ENCODE results near the gene BRF1.
"Not testable (repeated sequence)": the region's sequence is repeated elsewhere in the genome, so short reads cannot be mapped to it uniquely, and the experiment has no call there.

Gene BRF1

GRCh38 chr14:105300542-105301102 lies at the start of gene BRF1:
TSS of gene BRF1 (minus strand) at chr14:105301001. CDS start at chr14:105300629, 372 bp downstream.
- DNase-seq, result peak; percentile 99

DNA sequence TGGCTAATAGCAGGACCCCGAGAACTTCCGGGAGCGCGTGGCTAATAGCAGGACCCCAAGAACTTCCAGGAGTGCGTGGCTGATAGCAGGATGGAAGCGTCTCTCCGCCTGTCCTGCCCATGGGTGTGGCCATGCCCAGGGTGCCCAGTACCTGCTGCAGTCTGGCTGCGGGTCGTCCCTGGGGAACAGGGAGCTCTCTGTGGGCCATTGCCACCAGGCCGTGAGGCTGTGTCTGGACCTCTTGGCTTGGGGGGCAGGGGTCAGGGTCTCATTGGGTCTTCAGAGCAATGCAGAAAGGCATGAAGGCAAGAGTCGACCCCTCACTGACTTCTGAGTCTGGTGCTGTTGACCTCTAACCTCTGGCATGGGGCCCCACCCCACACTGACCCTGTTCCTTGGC lies 49.2 kb upstream of the BRF1 start:
- DNase-seq, result no peak

DNA sequence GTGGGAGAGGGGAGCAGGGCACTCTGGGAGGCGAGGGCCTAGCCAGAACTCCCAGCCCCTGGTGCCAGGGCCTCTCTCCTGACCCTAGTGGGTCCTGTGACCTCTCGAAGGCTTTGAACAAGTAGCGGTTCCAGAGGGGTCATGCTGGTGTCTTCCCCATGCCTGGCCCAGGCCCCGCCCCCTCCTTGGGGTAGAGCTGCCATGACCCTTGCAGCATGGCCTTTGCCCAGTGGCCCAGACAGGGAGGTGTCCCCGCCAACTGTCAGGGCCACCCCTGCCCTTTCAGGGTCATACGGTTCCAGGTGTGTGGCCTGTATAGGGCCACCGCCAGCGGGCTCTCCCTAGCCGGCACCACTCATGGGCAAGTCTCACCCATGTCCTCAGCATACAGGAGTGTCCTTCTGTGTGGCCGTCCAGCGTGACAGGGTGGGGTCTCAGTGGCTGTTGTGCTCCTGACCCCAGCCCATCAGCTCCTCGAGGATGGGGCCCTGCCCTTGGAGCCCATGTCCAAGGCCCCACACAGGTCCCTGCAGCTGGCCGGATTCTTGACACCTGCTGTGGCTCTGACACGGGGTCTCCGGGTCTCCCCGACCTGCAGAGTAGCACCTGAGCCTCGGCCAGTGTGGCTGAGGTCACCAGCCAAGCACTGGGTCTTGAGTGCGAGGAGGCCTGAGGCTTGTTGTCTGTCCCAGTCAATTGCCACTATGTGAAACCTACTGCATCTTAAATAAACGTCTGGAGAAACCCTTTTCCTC lies 48.3 kb upstream of the BRF1 start:
- DNase-seq, result no peak

GRCh38 chr14:105348169-105348944 lies 47.6 kb upstream of the BRF1 start:
- DNase-seq, result no peak

GRCh38 chr14:105347587-105347968 lies 46.8 kb upstream of the BRF1 start:
- no peak for DNase-seq

GRCh38 chr14:105346876-105347586 lies 46.2 kb upstream of the BRF1 start:
- no peak for DNase-seq

- DNase-seq, result no peak
Measured at GRCh38 chr14:105346200-105346533, 45.4 kb upstream of the BRF1 start.

- no peak for DNase-seq
Measured at GRCh38 chr14:105343194-105343593, 42.4 kb upstream of the BRF1 start.

GRCh38 chr14:105340821-105341733 lies 40.3 kb upstream of the BRF1 start:
- DNase-seq, result no peak

- no peak for DNase-seq
Measured at GRCh38 chr14:105337966-105338741, 37.4 kb upstream of the BRF1 start.

GRCh38 chr14:105337433-105337832 lies 36.6 kb upstream of the BRF1 start:
- no peak for DNase-seq

DNA sequence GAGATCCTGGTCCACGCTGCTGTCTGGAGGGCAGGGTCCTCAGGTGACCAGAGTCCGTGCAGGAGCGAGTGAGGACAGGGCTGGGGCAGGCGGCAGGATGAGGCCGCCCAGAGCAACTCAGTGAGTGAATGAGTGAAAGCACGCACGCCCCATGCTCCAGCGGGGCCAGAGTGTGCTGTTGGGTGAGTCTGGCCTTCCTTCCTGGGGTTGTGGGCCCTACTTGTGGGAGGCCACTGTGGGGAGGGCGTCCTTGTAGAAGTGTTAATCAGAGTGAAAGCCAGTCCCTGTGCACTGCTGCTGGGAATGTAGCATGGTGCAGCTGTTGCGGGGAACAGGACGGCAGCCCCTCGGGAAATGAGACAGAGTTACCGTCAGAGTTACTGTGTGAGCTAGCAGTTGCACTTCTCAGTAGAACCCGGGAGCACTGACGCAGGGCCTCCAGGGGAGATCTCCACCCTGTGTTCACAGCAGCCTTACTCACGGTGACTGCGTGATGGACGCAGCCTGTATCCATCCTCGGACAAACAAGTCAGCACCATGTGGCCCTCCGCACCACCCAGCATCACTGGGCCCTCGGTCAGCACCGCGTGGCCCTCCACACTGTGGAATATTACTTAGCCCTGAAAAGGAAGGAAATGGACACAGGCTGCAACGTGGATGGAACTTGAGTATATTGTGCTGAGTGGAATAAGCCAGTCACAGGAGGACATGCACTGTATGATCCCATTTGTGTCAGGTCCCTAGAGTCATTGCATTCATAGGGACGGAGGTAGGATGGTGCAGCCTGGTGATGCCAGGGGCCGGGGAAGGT lies 35.9 kb upstream of the BRF1 start:
- DNase-seq, result no peak

GRCh38 chr14:105335735-105336476 lies 35.1 kb upstream of the BRF1 start:
- no peak for DNase-seq

- not testable (repeated sequence) for DNase-seq
Measured at GRCh38 chr14:105335231-105335542, 34.4 kb upstream of the BRF1 start.

GRCh38 chr14:105334383-105335230 lies 33.8 kb upstream of the BRF1 start:
- DNase-seq, result no peak

DNA sequence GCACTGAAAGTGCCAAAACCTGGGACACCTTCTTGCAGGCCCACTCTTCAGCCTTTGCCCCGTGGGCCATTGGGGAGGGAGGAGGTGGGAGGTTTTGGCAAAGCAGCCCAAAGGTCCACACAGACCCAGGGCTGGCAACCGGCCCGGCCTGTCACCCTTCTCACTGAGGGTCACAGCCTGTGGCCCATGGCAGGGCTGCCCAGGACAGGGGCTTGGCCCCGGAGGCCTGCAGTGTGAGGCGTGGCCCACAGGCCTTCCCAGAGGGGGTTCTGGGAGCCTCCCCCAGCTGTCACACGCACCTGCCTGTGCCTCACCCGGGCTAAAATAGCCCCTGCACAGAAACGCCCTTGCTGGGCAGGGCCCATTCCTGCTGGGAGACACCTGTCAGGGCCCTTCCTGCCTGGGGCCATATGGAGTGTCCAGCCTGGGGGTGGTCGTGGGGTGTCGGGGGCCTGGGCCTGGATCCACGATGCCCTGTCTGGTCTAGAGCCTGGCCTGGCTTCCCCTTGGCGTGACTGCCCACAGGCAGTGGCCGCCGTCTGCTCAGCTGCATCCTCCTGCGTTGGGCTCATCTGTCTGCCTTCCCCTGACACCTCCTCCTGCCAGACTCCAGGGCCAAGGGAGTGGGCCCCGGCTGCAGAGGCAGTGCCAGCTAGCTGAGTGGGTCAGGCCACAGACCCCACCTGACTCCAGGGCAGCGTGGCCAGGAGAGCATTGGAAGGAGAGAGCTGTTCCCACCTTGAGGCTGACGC lies 33.0 kb upstream of the BRF1 start:
- no peak for DNase-seq

DNA sequence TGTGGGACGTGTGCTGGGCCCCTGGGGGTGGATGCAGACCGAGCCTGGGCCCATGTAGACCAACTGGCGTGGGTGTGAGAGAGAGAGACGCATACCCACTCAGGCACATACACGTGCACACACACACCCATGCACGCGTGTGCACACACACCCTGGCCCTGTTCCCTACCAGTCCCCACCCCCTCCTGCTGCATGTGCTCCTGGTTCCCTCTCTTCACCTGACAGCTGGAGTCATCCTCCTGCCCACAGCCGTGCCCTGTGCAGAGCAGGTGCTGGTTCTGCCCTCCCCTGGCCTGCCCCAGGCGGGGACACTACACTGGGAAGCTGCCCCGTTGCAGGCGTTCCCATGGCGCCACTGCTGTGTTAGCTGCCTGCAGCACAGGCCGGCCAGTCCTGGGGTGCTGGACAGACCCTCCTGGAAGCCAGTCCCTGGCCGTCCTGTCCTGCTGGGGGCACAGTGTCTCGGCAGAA lies 32.3 kb upstream of the BRF1 start:
- no peak for DNase-seq

GRCh38 chr14:105332350-105332874 lies 31.6 kb upstream of the BRF1 start:
- no peak for DNase-seq
